Ishikawa (cell line): ENCODE measurements around the gene PACSIN1.

Experiments used
- EP300 ChIP-seq: IDR thresholded peaks from 2 replicates; pipeline ENCODE4 v1.6.1; 2012; ENCODE audit warnings: borderline replicate concordance
- YY1 ChIP-seq: IDR thresholded peaks from 2 replicates; pipeline ENCODE4 v1.6.1; 2012; ENCODE audit warnings: low read depth

GRCh38 chr6:34530753-34531365, 65.0 kb downstream of the PACSIN1 start:
- TF ChIP-seq YY1: no peak
- TF ChIP-seq EP300: no peak
